ENCODE data around the gene SEBOX.

DNA sequence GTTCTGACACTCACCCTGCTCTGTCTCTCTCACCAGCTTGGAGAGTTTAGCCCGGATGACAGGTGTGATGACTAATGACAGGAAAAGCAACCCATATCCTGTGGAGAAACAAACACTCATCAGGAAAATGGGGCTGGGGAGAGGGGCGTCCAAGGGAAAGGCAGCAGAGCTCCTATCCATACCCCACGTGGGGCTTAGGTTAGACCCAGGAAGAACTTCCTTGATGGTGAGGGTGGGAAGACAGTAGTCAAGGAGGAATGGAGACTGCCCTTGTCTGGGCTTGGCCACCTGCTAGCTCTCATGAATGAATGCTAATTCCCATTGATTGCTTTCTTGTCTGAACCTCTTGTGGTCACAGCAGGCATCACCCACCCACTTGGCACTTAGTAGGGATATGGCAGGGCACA, 37.2 kb upstream of the SEBOX start:
- TF ChIP-seq, protein P1, sequence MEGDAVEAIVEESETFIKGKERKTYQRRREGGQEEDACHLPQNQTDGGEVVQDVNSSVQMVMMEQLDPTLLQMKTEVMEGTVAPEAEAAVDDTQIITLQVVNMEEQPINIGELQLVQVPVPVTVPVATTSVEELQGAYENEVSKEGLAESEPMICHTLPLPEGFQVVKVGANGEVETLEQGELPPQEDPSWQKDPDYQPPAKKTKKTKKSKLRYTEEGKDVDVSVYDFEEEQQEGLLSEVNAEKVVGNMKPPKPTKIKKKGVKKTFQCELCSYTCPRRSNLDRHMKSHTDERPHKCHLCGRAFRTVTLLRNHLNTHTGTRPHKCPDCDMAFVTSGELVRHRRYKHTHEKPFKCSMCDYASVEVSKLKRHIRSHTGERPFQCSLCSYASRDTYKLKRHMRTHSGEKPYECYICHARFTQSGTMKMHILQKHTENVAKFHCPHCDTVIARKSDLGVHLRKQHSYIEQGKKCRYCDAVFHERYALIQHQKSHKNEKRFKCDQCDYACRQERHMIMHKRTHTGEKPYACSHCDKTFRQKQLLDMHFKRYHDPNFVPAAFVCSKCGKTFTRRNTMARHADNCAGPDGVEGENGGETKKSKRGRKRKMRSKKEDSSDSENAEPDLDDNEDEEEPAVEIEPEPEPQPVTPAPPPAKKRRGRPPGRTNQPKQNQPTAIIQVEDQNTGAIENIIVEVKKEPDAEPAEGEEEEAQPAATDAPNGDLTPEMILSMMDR (IDR thresholded peaks at IDR 0.05): no peak
- TF ChIP-seq POLR2AphosphoS5 (IDR thresholded peaks at IDR 0.05): no peak
- TF ChIP-seq POLR2A (IDR thresholded peaks at IDR 0.05; ENCODE audit: low read depth): no peak

Measured in esophagus muscularis mucosa (tissue), 3 donors.